ENCODE data around the gene GIPC3. TPM values are rescaled to one million over a fixed set of nuclear protein-coding genes. Genes with fewer than 3 reads are reported as not detected.

Gene GIPC3
- total RNA-seq, 1 donor from 2014 or later = 0.75 TPM

GRCh38 chr19:3632739-3633558 is 47.7 kb downstream of the GIPC3 start:
- DNase-seq (ENCODE audit: low spot score) (no peak), ATAC-seq (no peak)

- DNase-seq (ENCODE audit: low spot score) (no peak), ATAC-seq (no peak)
Observed at GRCh38 chr19:3633559-3633988, 48.3 kb downstream of the GIPC3 start.

DNA sequence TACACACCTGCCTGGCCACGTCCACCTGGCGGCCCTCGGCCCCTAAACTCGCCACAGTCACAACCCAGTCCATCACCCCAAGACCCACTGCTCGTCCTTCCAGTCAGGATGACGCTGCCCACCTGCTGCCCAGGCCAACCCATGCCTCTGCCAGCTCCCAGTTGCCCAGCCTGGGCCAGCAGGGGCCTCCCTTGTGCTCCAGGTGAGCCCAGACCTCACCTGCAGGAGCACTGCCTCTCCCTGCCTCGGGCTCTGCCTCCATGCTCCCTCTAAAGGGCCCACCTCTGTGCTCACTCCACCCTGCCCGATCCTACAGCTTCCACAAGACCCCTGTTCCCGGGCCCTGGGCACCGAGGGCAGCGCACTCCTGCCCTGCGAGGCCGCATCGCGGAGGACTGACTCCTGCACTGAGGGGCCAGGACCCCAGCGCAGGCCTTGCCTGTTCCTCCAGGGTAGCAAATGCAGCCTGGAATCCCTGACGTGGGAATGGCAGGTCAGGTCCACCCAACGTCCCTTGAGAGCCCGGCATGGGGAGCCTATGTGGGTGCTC is 49.3 kb downstream of the GIPC3 start:
- ATAC-seq = no peak

DNA sequence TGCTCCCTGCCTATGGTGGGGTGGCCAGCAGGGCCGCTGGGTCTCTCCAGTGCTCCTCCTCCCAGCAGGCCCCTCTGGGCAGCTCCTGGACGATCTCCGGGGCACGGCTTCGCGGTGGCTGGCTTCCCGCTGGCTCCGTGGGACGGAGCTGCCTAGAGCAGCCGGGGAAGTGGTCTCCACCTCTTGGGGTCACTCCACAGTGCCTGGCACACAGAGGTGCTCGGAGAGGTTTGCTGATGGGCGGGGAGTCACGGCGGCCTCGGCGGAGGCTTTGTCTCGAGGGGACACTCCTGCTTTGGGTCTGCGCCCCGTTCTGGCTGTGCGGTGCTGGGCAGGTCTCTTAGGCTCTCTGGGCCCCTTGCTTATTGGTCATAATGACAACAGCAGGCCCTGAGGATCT is 51.2 kb downstream of the GIPC3 start:
- ATAC-seq = no peak
- DNase-seq (ENCODE audit: low spot score) = no peak

More for the DNA sequence above, 49.3 kb downstream of the GIPC3 start:
- DNase-seq (ENCODE audit: low spot score) = no peak

- no peak for ATAC-seq
- no peak for DNase-seq (ENCODE audit: low spot score)
Observed at GRCh38 chr19:3636962-3637361, 51.7 kb downstream of the GIPC3 start.

- no peak for ATAC-seq
- no peak for DNase-seq (ENCODE audit: low spot score)
Observed at GRCh38 chr19:3637621-3638020, 52.3 kb downstream of the GIPC3 start.

- ATAC-seq = no peak
- DNase-seq (ENCODE audit: low spot score) = no peak
Observed at GRCh38 chr19:3638208-3639193, 53.2 kb downstream of the GIPC3 start.

DNA sequence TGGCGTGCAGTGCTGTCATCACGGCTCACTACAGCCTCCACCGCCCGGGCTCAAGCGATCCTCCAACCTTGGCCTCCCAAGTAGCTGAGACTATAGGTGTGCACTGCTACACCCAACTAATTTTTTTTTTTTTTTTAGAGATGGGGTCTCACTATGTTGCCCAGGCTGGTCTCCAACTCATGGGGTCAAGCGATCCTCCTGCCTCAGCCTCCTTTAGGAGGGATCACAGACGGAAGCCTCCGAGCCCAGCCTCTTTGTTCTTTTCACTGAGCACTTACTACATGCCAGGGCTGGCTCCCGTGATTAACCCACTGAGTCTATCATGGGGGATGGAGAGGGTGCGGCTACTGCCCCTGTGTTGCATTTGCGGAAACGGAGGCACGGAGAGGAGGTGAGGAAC is 54.2 kb downstream of the GIPC3 start:
- ATAC-seq (no peak), DNase-seq (ENCODE audit: low spot score) (no peak)

GRCh38 chr19:3641515-3642269 is 56.4 kb downstream of the GIPC3 start:
- DNase-seq (ENCODE audit: low spot score) (no peak), ATAC-seq (no peak)

- DNase-seq (ENCODE audit: low spot score) (no peak), ATAC-seq (no peak)
Observed at GRCh38 chr19:3642296-3642695, 57.0 kb downstream of the GIPC3 start.

Other genes with a start within 250 kb of the GIPC3 start
- 203 TPM for gene NFIC, start 218.9 kb upstream of the GIPC3 start, total RNA-seq
- 10.8 TPM for gene SMIM24, start 105.0 kb upstream of the GIPC3 start, total RNA-seq
- gene SMIM44, start 102.0 kb upstream of the GIPC3 start, total RNA-seq = not detected
- 5.5 TPM for gene DOHH, start 84.8 kb upstream of the GIPC3 start, total RNA-seq
- gene FZR1, start 79.2 kb upstream of the GIPC3 start, total RNA-seq = 27.4 TPM
- 1.9 TPM for gene TEKTIP1, start 46.3 kb upstream of the GIPC3 start, total RNA-seq
- 33.9 TPM for gene MFSD12, start 27.9 kb upstream of the GIPC3 start, total RNA-seq
- 44.2 TPM for gene HMG20B, start 12.5 kb upstream of the GIPC3 start, total RNA-seq
- 4.4 TPM for gene TBXA2R, start 21.4 kb downstream of the GIPC3 start, total RNA-seq
- gene CACTIN, start 41.3 kb downstream of the GIPC3 start, total RNA-seq = 12.5 TPM
- 7.5 TPM for gene PIP5K1C, start 115.0 kb downstream of the GIPC3 start, total RNA-seq
- gene TJP3, start 122.9 kb downstream of the GIPC3 start, total RNA-seq = 28.8 TPM
- 18.6 TPM for gene APBA3, start 176.2 kb downstream of the GIPC3 start, total RNA-seq
- 56.0 TPM for gene MRPL54, start 177.2 kb downstream of the GIPC3 start, total RNA-seq
- not detected for gene RAX2, start 186.8 kb downstream of the GIPC3 start, total RNA-seq
- gene MATK, start 200.9 kb downstream of the GIPC3 start, total RNA-seq = 0.48 TPM

All from left lobe of liver (tissue), 2 donors.